Large intestine (tissue), 3 donors: ENCODE results near the gene RNF213. TPM values are rescaled to one million over a fixed set of nuclear protein-coding genes. Genes with fewer than 3 reads are reported as not detected.

Source experiments
- DNase-seq, 2 donors: peaks; one replicate each; pipeline versions ENCODE4 v3.0.0 to v3.0.0-alpha.2; 2013
- H3K27ac ChIP-seq: one replicate; pipeline ENCODE4 v1.5.1; 2013; ENCODE audit warnings: low read length
- H3K27me3 ChIP-seq: 2 replicates; pipeline ENCODE4 v1.6.1; 2013; ENCODE audit warnings: low read length; ENCODE audit not compliant: control insufficient read depth, insufficient read depth
- H3K36me3 ChIP-seq: 2 replicates; pipeline ENCODE4 v1.6.1; 2013; ENCODE audit warnings: low read length; ENCODE audit not compliant: control insufficient read depth, insufficient read depth
- H3K4me1 ChIP-seq: one replicate; pipeline ENCODE4 v1.6.1; 2013; ENCODE audit warnings: low read length; ENCODE audit not compliant: control insufficient read depth, insufficient read depth
- H3K4me3 ChIP-seq: one replicate; pipeline ENCODE4 v1.5.1; 2013; ENCODE audit warnings: low read length
- H3K9me3 ChIP-seq: one replicate; pipeline ENCODE4 v1.6.1; 2013; ENCODE audit warnings: mild to moderate bottlenecking, low read depth, low read length, moderate library complexity; ENCODE audit not compliant: control insufficient read depth
- WGBS: methylation state at CpG from one replicate; pipeline ENCODE4 v1.1.5; 2013; ENCODE audit warnings: low lambda C conversion rate; ENCODE audit not compliant: insufficient coverage; 5-methylcytosine and 5-hydroxymethylcytosine counted together
- polyA plus RNA-seq: library from polyadenylated mRNA; unstranded; fragments of 120-200 nt; gene quantifications from one replicate; pipeline ENCODE4 v1.2.1, GENCODE V29; 2013

Gene RNF213
- polyA plus RNA-seq, 1 donor = 103 TPM

DNA sequence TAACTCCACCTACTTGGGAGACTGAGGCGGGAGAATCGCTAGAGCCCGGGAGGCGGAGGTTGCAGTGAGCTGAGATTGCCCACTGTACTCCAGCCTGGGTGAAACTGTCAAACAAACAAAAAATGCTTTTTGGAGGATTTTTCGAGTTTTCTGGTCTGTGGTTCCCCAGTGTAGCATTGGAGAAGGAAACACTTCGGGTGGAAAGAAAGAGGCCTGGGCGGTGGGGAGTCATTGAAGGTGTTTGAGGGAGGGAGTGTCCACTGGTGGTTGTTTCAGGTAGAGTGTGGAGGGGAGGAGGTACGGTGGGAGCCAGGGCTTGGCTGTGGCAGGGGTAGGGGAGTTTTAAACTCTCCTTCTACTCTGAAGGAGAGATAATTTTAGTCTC is 1.2 kb downstream of the RNF213 start:
- Histone ChIP-seq H3K9me3 (peaks cover 3% of the 10 kb centered on the region), H3K4me3 (peak overlapping the region; percentile 94), H3K4me1 (peaks cover 30% of the 10 kb centered on the region), H3K36me3 (peaks cover 7% of the 10 kb centered on the region), H3K27ac (peak overlapping the region; percentile 95), H3K27me3 (no peaks in the 10 kb centered on the region)
- WGBS = no CpG with 5 or more reads among the region's 8 CpGs
- no peak for DNase-seq

DNA sequence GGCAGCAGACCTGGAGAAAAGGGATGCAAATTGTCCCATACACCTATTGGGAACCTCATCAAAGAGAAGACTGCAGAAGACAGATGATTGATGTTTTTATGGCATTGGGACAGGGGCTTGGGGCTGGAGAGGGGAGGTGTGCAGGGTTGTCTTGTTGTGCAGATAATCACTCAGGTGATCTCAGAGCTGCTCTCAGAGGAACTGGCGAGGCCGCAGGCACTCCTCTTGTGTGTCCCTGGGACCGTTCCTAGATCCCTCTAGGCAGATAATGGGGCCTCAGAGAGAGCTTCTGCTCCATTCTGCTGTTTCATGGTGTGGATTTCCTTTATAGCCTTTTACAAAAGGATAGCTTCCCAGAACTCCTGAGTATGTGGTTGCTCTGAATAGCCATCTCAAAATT is 1.6 kb downstream of the RNF213 start:
- Histone ChIP-seq H3K4me3 (no peak overlapping the region), H3K27ac (peak overlapping the region; percentile 95), H3K4me1 (peaks cover 30% of the 10 kb centered on the region), H3K27me3 (no peaks in the 10 kb centered on the region), H3K36me3 (peaks cover 7% of the 10 kb centered on the region), H3K9me3 (peaks cover 3% of the 10 kb centered on the region)
- no CpG with 5 or more reads among the region's 3 CpGs for WGBS
- DNase-seq = peak in 1 of 2 donors; percentile 24

GRCh38 chr17:80262775-80263244 is 2.2 kb downstream of the RNF213 start:
- no peak overlapping the region for H3K4me3 ChIP-seq
- WGBS = no CpG with 5 or more reads among the region's 8 CpGs

GRCh38 chr17:80263253-80264204 is 2.9 kb downstream of the RNF213 start:
- Histone ChIP-seq H3K27ac (peak overlapping the region; percentile 95), H3K9me3 (peaks cover 3% of the 10 kb centered on the region), H3K4me1 (peaks cover 30% of the 10 kb centered on the region), H3K4me3 (peak overlapping the region; percentile 46), H3K36me3 (peaks cover 17% of the 10 kb centered on the region), H3K27me3 (no peaks in the 10 kb centered on the region)
- no CpG with 5 or more reads among the region's 19 CpGs for WGBS
- peak; percentile 94 to 96 for DNase-seq

More at GRCh38 chr17:80262775-80263244, 2.2 kb downstream of the RNF213 start:
- Histone ChIP-seq H3K27ac (peak overlapping the region; percentile 95), H3K36me3 (peaks cover 10% of the 10 kb centered on the region), H3K4me1 (peaks cover 30% of the 10 kb centered on the region), H3K9me3 (peaks cover 3% of the 10 kb centered on the region), H3K27me3 (no peaks in the 10 kb centered on the region)
- no peak for DNase-seq

DNA sequence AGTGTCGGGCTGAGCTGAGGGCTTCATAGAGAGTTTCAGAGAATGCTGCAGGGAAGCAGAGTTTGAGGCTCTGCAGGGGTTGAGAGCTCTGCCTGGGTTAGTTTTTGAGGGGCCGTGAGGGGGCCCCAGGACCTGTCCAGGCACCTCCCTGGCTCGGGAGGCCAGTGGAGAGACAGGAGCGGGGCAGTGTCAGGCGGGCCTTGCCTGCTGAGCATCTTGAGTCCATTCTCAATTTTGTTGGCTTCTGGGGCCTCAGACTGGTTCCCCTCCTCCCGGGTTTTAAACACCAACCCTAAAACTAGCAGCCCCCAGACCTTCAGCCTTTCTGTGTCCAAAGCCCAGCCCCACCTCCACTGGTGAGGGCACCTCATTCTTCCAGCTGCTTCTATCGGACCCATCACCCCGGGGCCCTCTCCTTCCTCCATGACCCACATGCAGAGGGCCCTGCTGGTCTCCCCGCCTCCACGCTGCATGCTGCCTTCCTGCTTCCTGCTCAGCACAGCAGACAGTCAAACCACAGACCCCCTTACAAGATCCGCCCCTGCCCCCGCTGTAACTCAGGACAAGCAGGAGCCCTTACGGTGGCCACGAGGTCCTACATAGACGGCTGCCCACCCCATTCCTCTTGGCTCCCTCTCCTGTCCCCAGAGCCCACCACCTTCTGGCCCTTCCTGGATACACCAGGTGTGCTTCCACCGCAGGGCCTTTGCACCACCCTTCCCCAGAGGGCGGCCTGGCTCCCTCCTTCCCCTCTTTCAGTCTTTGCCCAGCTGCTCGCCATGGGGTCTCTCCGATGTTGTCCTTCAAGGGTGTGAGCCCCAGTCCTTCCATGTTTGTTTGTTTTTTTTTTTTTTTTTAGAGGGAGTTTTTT is 3.8 kb downstream of the RNF213 start:
- H3K27me3 ChIP-seq = no peaks in the 10 kb centered on the region
- no CpG with 5 or more reads among the region's 19 CpGs for WGBS
- DNase-seq = no peak
- peak overlapping the region; percentile 60 for H3K27ac ChIP-seq
- peaks cover 30% of the 10 kb centered on the region for H3K4me1 ChIP-seq
- H3K36me3 ChIP-seq = peaks cover 21% of the 10 kb centered on the region
- H3K9me3 ChIP-seq = peaks cover 3% of the 10 kb centered on the region
- H3K4me3 ChIP-seq = peak overlapping the region; percentile 46

DNA sequence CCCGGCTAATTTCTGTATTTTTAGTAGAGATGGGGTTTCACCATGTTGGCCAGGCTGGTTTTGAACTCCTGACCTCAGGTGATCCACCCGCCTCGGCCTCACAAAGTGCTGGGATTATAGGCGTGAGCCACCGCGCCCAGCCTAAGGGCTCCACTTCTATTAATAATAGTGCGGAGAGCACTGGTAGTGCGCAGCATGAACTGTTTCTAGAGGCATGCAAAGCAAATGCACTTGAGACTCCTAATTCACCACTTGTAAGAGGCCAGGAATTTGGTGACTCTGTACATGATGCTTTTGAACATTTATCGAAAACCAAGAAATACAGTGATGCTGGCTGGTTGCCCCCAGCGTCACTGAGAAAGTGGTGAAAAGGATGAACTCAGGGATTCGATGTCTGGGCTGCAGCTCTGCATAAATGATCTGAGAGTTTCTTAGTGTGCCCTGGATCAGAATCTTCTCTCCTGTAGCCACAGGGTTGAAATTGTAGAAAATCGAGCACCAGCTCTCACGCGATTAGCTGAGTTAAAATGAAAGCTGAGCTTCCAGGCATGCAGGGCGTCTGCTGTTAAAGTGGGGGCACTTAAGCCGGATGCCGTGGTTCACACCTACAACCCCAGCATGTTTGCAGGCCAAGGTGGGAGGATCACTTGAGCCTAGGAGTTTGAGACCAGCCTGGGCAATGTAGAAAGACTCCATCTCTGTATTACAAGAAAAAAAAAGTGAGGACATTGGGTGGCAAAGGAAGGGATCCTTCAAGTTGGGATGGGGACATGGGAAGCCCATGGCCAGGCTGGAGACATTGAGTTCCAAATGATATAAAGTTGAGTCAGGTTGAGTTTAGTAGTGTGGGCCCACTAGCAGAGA is 4.8 kb downstream of the RNF213 start:
- peaks cover 3% of the 10 kb centered on the region for H3K9me3 ChIP-seq
- peaks cover 30% of the 10 kb centered on the region for H3K4me1 ChIP-seq
- H3K27me3 ChIP-seq = no peaks in the 10 kb centered on the region
- H3K36me3 ChIP-seq = peaks cover 27% of the 10 kb centered on the region
- no peak overlapping the region for H3K4me3 ChIP-seq
- no peak for DNase-seq
- no peak overlapping the region for H3K27ac ChIP-seq
- no CpG with 5 or more reads among the region's 17 CpGs for WGBS

GRCh38 chr17:80267391-80267790 is 6.7 kb downstream of the RNF213 start:
- peaks cover 20% of the 10 kb centered on the region for H3K4me1 ChIP-seq

GRCh38 chr17:80268427-80268826 is 7.8 kb downstream of the RNF213 start:
- H3K27ac ChIP-seq = no peak overlapping the region
- peaks cover 38% of the 10 kb centered on the region for H3K36me3 ChIP-seq
- DNase-seq = no peak
- peaks cover 3% of the 10 kb centered on the region for H3K9me3 ChIP-seq
- H3K4me3 ChIP-seq = no peak overlapping the region
- peaks cover 11% of the 10 kb centered on the region for H3K4me1 ChIP-seq
- 63% methylated on average over 3 of the region's 4 CpGs for WGBS
- H3K27me3 ChIP-seq = no peaks in the 10 kb centered on the region

More at GRCh38 chr17:80267391-80267790, 6.7 kb downstream of the RNF213 start:
- Histone ChIP-seq H3K36me3 (peaks cover 29% of the 10 kb centered on the region), H3K4me3 (no peak overlapping the region), H3K9me3 (peaks cover 3% of the 10 kb centered on the region), H3K27me3 (no peaks in the 10 kb centered on the region), H3K27ac (no peak overlapping the region)
- 93% methylated on average over 2 of the region's 6 CpGs for WGBS
- DNase-seq = no peak

DNA sequence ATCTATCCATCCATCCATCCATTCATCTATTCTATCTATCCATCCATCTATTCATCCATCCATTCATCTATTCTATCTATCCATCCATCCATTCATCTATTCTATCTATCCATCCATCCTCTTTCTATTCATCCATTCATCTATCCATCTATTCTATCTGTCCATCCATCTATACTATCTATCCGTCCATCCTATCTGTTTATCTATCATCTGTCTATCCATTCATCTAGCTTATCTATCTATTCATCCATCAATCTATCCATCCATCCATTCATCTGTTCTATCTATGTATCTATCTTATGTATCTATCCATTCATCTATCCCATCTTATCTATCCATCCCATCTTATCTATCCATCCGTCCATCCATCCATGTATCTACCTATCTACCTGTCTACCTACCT is 8.8 kb downstream of the RNF213 start:
- Histone ChIP-seq H3K27me3 (no peaks in the 10 kb centered on the region), H3K9me3 (no peaks in the 10 kb centered on the region), H3K4me1 (peaks cover 1% of the 10 kb centered on the region), H3K4me3 (no peak overlapping the region), H3K27ac (no peak overlapping the region), H3K36me3 (peaks cover 45% of the 10 kb centered on the region)
- WGBS = 100% methylated on average over 2 of the region's 2 CpGs
- no peak for DNase-seq
